H1 (cell line): ENCODE data around the gene C18orf63. TPM values are rescaled to one million over a fixed set of nuclear protein-coding genes. Genes with fewer than 3 reads are reported as not detected.

ENCODE experiments used
- BRCA1 ChIP-seq: IDR thresholded peaks from 2 replicates; pipeline ENCODE4 v1.6.1; 2012; ENCODE audit warnings: low read depth, low read length, improper control_type of control experiment
- CHD1 ChIP-seq: IDR thresholded peaks from 2 replicates; pipeline ENCODE4 v1.6.1; 2012; ENCODE audit warnings: low read depth, low read length, improper control_type of control experiment
- EZH2 ChIP-seq: fragments of 200-600 bp; sonication (generic); IDR thresholded peaks from 2 replicates; pipeline ENCODE4 v1.7.1; 2012; ENCODE audit warnings: low read depth, mild to moderate bottlenecking, moderate library complexity, low read length, inconsistent platforms; ENCODE audit not compliant: severe bottlenecking
- KDM1A ChIP-seq: fragments of 200-600, 300-600 bp; sonication (generic); IDR thresholded peaks from 2 replicates; pipeline ENCODE4 v1.7.1; 2016; ENCODE audit warnings: mild to moderate bottlenecking, low read length, borderline replicate concordance
- KDM5A ChIP-seq: fragments of 200-600 bp; IDR thresholded peaks from 2 replicates; pipeline ENCODE4 v1.7.1; 2012; ENCODE audit warnings: mild to moderate bottlenecking, low read length, inconsistent platforms, mixed read lengths
- POLR2A ChIP-seq, 2 experiments: IDR thresholded peaks; 1 replicate in 1 of 2; 2 replicates in 1 of 2; pipeline ENCODE4 v1.6.1; 2011; ENCODE audit warnings: low read depth in 2 of 2, low read length in 2 of 2, mild to moderate bottlenecking in 2 of 2; ENCODE audit errors: control extremely low read depth in 1 of 2
- YY1 ChIP-seq: IDR thresholded peaks from 2 replicates; pipeline ENCODE4 v1.6.1; 2011; ENCODE audit warnings: low read depth, mild to moderate bottlenecking, low read length
- polyA plus RNA-seq, 7 experiments: library from polyadenylated mRNA; depleted of rRNA in 3 of 7; stranded (reverse) in 5 of 7; unstranded in 2 of 7; fragments of >200 nt in 5 of 7; fragments of 200-250 nt in 2 of 7; gene quantifications; 1 replicate in 5 of 7; 2 replicates in 1 of 7; 4 replicates in 1 of 7; pipeline versions ENCODE4 v1.2.1 to v1.2.3, GENCODE V29; 2011 to 2013; ENCODE audit warnings: missing spikeins in 2 of 7, mixed read lengths in 2 of 7
- total RNA-seq: library from RNA; stranded (reverse); fragmentation: NEBNext Ultra II Directional; extraction: Animal tissue kit (Norgen Biotek cat#: 25700); gene quantifications from 2 replicates; pipeline ENCODE4 v1.2.1, GENCODE V29; 2021
- TF ChIP-seq, protein P1 (sequence below), 3 experiments: IDR thresholded peaks; 1 replicate in 2 of 3; 2 replicates in 1 of 3; pipeline versions ENCODE4 v1.5.1 to v1.6.1; 2011; ENCODE audit warnings: low read length in 3 of 3, mild to moderate bottlenecking in 3 of 3, inconsistent platforms in 2 of 3, low read depth in 1 of 3, moderate library complexity in 1 of 3; ENCODE audit not compliant: insufficient read depth in 1 of 3; ENCODE audit errors: control extremely low read depth in 1 of 3

Gene C18orf63
- total and polyA plus RNA-seq, 2 of the 8 experiments (the other 6 are each of a cell fraction or from before 2014, with no cell fraction given), result not detected

DNA sequence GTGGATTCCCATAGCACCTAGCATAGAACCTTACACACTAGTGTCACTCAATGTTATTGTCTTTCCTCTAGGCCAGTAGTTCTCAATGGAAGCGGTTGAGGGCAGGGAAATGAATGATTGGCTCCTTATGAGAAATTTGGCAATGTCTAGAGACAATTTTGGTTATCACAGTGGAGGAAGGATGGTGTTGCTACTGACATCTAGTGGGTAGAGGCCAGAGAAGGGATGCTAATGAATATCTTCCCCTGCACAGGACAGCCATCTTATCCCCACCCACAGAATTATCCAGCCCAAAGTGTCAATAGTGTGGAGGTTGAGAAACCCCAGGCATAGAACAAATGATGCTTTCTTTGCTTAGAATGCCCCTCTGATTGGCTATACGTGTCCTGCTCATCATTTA is 15.8 kb downstream of the C18orf63 start (continued):
- TF ChIP-seq, protein P1, sequence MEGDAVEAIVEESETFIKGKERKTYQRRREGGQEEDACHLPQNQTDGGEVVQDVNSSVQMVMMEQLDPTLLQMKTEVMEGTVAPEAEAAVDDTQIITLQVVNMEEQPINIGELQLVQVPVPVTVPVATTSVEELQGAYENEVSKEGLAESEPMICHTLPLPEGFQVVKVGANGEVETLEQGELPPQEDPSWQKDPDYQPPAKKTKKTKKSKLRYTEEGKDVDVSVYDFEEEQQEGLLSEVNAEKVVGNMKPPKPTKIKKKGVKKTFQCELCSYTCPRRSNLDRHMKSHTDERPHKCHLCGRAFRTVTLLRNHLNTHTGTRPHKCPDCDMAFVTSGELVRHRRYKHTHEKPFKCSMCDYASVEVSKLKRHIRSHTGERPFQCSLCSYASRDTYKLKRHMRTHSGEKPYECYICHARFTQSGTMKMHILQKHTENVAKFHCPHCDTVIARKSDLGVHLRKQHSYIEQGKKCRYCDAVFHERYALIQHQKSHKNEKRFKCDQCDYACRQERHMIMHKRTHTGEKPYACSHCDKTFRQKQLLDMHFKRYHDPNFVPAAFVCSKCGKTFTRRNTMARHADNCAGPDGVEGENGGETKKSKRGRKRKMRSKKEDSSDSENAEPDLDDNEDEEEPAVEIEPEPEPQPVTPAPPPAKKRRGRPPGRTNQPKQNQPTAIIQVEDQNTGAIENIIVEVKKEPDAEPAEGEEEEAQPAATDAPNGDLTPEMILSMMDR (IDR thresholded peaks at IDR 0.05; ENCODE audit: control extremely low read depth in 1 of 3, insufficient read depth in 1 of 3, low read depth in 1 of 3, low read length in 3 of 3), result peak in 1 of 3 experiments; percentile 46; a peak in 2 of 4 replicates
- TF ChIP-seq KDM1A (no peak), YY1 (peak; percentile 50; the same call in 1 of the 2 replicates), KDM5A (no peak), EZH2 (no peak), POLR2A (IDR thresholded peaks at IDR 0.05; ENCODE audit: control extremely low read depth in 1 of 2, low read depth in 2 of 2, low read length in 2 of 2) (no peak), CHD1 (no peak), BRCA1 (no peak)
